ENCODE measurements around the gene RHEB. TPM values are rescaled to one million over a fixed set of nuclear protein-coding genes. Genes with fewer than 3 reads are reported as not detected.

The RHEB gene
- polyA plus RNA-seq, 1 of the 3 experiments (the other 2 are of a cell fraction), result 87.3 TPM

DNA sequence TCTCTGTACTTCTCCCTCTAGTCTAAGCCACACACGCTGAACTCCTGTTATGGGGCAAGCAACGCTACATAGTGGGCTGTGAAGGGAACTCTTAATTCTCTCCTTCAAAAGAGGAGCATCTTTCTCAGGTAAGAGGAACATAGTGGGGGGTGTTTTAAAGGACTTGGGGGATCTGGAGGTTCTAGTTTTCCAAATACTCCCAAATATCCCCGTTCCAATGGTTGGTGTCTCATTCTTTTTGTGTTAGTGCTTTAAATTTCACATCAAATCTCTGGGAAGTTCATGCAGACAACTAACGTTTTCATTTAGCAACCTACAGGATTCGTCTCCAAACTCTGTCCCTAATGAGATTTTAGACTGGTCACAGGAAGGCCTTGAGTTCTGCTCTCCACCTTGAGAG lies 97.5 kb downstream of the RHEB start (continued):
- TF ChIP-seq, protein P1, sequence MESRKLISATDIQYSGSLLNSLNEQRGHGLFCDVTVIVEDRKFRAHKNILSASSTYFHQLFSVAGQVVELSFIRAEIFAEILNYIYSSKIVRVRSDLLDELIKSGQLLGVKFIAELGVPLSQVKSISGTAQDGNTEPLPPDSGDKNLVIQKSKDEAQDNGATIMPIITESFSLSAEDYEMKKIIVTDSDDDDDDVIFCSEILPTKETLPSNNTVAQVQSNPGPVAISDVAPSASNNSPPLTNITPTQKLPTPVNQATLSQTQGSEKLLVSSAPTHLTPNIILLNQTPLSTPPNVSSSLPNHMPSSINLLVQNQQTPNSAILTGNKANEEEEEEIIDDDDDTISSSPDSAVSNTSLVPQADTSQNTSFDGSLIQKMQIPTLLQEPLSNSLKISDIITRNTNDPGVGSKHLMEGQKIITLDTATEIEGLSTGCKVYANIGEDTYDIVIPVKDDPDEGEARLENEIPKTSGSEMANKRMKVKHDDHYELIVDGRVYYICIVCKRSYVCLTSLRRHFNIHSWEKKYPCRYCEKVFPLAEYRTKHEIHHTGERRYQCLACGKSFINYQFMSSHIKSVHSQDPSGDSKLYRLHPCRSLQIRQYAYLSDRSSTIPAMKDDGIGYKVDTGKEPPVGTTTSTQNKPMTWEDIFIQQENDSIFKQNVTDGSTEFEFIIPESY (IDR thresholded peaks at IDR 0.05; ENCODE audit: borderline replicate concordance, low read depth), result no peak
- TF ChIP-seq JUND (IDR thresholded peaks at IDR 0.05), result no peak

DNA sequence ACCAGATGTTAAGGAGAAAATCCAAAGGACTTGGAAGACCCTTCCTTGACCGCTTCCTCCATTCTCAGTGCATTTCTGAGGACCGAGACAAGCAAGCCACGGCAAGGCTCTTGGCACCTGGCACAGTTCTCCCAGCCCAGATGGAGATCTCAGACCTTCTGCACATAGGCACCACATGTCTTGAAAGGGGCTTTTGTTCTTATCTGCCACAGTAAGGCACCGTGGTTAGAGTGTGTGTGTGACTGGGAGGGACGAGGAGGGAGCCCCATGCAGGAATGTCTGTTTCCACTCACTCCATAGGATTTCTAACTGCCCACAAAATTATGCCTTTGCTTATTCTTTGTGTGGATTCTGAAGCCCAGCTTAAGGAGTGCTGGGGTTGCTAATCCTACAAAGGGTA lies 99.6 kb downstream of the RHEB start:
- Histone ChIP-seq H3F3A (replicated peaks; ENCODE audit: insufficient read depth) (no peaks in the 10 kb centered on the region), H3K9ac (no peak overlapping the region), H3K4me3 (ENCODE audit: low read depth in 2 of 2, low read length in 1 of 2) (no peak overlapping the region), H3K79me2 (ENCODE audit: insufficient read depth) (no peaks in the 10 kb centered on the region), H4K20me1 (ENCODE audit: insufficient read depth) (no peaks in the 10 kb centered on the region), H3K4me2 (no peak overlapping the region), H3K9me3 (0 out of 2 replicates have a peak, but pooled peaks cover 5% of the 10 kb centered on the region), H3K27me3 (ENCODE audit: insufficient read depth) (no peaks in the 10 kb centered on the region), H3K27ac (ENCODE audit: low read depth in 2 of 2, low read length in 1 of 2) (no peak overlapping the region), H3K4me1 (ENCODE audit: control insufficient read depth in 1 of 2, insufficient read depth in 2 of 2, low read depth in 1 of 2, low read length in 1 of 2) (no peaks in the 10 kb centered on the region), H2AFZ (ENCODE audit: low read depth) (no peak overlapping the region), H3K36me3 (replicated peaks in 1 of 2; ENCODE audit: control insufficient read depth in 1 of 2, insufficient read depth in 2 of 2, low read length in 1 of 2) (no peaks in the 10 kb centered on the region), H3K9me2 (no peaks in the 10 kb centered on the region)
- DNase-seq, result no peak
- 27% methylated on average over 4 of the region's 5 CpGs for WGBS (ENCODE audit: low lambda C conversion rate)
- TF ChIP-seq FOSL2 (IDR thresholded peaks at IDR 0.05; ENCODE audit: borderline replicate concordance, low read depth) (no peak), EP300 (IDR thresholded peaks at IDR 0.05; ENCODE audit: borderline replicate concordance in 1 of 2, low read depth in 1 of 2, low read length in 1 of 2) (no peak), POLR2AphosphoS5 (IDR thresholded peaks at IDR 0.05; ENCODE audit: low read depth, low read length) (no peak), TCF12 (IDR thresholded peaks at IDR 0.05) (no peak), FOXJ3 (CRISPR knock-in tag; IDR thresholded peaks at IDR 0.05) (no peak), SMC3 (IDR thresholded peaks at IDR 0.05; ENCODE audit: low read depth, low read length) (no peak), TAF1 (IDR thresholded peaks at IDR 0.05; ENCODE audit: borderline replicate concordance, low read depth, low read length) (no peak), RXRA (IDR thresholded peaks at IDR 0.05; ENCODE audit: borderline replicate concordance, low read depth) (no peak)
- TF ChIP-seq, protein P2, sequence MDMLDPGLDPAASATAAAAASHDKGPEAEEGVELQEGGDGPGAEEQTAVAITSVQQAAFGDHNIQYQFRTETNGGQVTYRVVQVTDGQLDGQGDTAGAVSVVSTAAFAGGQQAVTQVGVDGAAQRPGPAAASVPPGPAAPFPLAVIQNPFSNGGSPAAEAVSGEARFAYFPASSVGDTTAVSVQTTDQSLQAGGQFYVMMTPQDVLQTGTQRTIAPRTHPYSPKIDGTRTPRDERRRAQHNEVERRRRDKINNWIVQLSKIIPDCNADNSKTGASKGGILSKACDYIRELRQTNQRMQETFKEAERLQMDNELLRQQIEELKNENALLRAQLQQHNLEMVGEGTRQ (IDR thresholded peaks at IDR 0.05; ENCODE audit: borderline replicate concordance, low read depth, low read length), result no peak
- TF ChIP-seq, protein P1 (IDR thresholded peaks at IDR 0.05; ENCODE audit: borderline replicate concordance, low read depth), result no peak
- TF ChIP-seq, protein P3, sequence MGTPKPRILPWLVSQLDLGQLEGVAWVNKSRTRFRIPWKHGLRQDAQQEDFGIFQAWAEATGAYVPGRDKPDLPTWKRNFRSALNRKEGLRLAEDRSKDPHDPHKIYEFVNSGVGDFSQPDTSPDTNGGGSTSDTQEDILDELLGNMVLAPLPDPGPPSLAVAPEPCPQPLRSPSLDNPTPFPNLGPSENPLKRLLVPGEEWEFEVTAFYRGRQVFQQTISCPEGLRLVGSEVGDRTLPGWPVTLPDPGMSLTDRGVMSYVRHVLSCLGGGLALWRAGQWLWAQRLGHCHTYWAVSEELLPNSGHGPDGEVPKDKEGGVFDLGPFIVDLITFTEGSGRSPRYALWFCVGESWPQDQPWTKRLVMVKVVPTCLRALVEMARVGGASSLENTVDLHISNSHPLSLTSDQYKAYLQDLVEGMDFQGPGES (IDR thresholded peaks at IDR 0.05; ENCODE audit: low read depth, low read length), result no peak
- TF ChIP-seq, protein P4, sequence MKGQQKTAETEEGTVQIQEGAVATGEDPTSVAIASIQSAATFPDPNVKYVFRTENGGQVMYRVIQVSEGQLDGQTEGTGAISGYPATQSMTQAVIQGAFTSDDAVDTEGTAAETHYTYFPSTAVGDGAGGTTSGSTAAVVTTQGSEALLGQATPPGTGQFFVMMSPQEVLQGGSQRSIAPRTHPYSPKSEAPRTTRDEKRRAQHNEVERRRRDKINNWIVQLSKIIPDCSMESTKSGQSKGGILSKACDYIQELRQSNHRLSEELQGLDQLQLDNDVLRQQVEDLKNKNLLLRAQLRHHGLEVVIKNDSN (IDR thresholded peaks at IDR 0.05; ENCODE audit: borderline replicate concordance, low read depth), result no peak
- CTCF ChIA-PET, result interaction anchor here (1.3 kb wide), 1 partner anchor 29 kb away, joined by 3 read pairs; no protein-coding TSS in a partner anchor
- POLR2A ChIA-PET, result no interaction called here
